Measurements from ENCODE around the gene NSUN3. TPM values are rescaled to one million over a fixed set of nuclear protein-coding genes. Genes with fewer than 3 reads are reported as not detected.

Gene NSUN3
- total and polyA plus RNA-seq, 10 of the 15 experiments (the other 5 are each of a cell fraction or from before 2014, with no cell fraction given): 9.1 to 20.3 (median 11.7) TPM

DNA sequence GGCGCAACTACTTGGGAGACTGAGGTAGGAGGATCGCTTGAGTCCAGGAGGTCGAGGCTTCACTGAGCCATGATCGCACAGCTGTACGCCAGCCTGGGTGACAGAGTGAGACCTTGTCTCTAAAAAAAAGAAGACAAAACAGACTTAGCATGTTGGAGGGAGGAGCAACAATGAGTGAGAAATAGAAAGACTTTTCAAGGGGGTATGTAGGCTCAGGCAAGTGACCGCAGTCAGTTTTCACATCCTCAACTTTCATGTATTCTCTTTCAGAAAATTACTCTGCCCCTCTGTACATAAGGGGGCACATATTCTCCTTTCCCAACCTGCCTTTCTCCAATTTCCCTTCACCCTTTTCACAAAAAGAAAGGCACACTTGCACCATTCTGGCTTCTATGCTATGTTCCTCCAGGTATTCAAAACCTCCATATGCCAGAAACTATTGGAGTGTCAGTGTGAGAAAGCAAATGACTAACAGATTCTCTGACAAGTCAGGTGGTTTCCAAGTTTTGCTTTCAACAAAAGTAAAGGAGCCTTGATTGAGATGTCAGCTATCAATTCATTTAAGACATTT is 7.6 kb downstream of the NSUN3 start (continued):
- TF ChIP-seq, protein P1, sequence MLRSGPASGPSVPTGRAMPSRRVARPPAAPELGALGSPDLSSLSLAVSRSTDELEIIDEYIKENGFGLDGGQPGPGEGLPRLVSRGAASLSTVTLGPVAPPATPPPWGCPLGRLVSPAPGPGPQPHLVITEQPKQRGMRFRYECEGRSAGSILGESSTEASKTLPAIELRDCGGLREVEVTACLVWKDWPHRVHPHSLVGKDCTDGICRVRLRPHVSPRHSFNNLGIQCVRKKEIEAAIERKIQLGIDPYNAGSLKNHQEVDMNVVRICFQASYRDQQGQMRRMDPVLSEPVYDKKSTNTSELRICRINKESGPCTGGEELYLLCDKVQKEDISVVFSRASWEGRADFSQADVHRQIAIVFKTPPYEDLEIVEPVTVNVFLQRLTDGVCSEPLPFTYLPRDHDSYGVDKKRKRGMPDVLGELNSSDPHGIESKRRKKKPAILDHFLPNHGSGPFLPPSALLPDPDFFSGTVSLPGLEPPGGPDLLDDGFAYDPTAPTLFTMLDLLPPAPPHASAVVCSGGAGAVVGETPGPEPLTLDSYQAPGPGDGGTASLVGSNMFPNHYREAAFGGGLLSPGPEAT (IDR thresholded peaks at IDR 0.05; ENCODE audit: low read depth): peak; percentile 94
- TF ChIP-seq PAX8 (IDR thresholded peaks at IDR 0.05) (no peak), SIX5 (IDR thresholded peaks at IDR 0.05; ENCODE audit: low read depth, low read length, severe bottlenecking) (no peak), ETV6 (conservative IDR thresholded peaks at IDR 0.05 in 1 of 2, IDR thresholded peaks at IDR 0.05 in 1 of 2; ENCODE audit: borderline replicate concordance in 1 of 2, low read depth in 1 of 2) (no peak), CREB1 (IDR thresholded peaks at IDR 0.05; ENCODE audit: low read depth) (no peak), CBX5 (IDR thresholded peaks at IDR 0.05; ENCODE audit: low read depth) (no peak), BACH1 (IDR thresholded peaks at IDR 0.05; ENCODE audit: borderline replicate concordance) (no peak), TCF3 (IDR thresholded peaks at IDR 0.05; ENCODE audit: borderline replicate concordance, insufficient read depth, low read depth, low read length) (no peak), CREM (IDR thresholded peaks at IDR 0.05; ENCODE audit: low read depth) (no peak; the same call in 1 of the 2 replicates), RAD21 (IDR thresholded peaks at IDR 0.05; ENCODE audit: insufficient read depth, low read depth, low read length) (no peak), RUNX3 (IDR thresholded peaks at IDR 0.05; ENCODE audit: low read length) (peak; percentile 94), CHD2 (IDR thresholded peaks at IDR 0.05; ENCODE audit: borderline replicate concordance, low read depth, low read length) (no peak), SMARCA5 (IDR thresholded peaks at IDR 0.05) (0 out of 2 replicates have a peak, but pooled peaks have one; percentile 22), SREBF2 (IDR thresholded peaks at IDR 0.05; ENCODE audit: low read length) (no peak), WRNIP1 (IDR thresholded peaks at IDR 0.05; ENCODE audit: borderline replicate concordance, low read depth, low read length) (no peak)
- TF ChIP-seq, protein P2, sequence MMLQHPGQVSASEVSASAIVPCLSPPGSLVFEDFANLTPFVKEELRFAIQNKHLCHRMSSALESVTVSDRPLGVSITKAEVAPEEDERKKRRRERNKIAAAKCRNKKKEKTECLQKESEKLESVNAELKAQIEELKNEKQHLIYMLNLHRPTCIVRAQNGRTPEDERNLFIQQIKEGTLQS (IDR thresholded peaks at IDR 0.05; ENCODE audit: borderline replicate concordance, extremely low read depth, low read depth, low read length): no peak
- TF ChIP-seq, protein P3, sequence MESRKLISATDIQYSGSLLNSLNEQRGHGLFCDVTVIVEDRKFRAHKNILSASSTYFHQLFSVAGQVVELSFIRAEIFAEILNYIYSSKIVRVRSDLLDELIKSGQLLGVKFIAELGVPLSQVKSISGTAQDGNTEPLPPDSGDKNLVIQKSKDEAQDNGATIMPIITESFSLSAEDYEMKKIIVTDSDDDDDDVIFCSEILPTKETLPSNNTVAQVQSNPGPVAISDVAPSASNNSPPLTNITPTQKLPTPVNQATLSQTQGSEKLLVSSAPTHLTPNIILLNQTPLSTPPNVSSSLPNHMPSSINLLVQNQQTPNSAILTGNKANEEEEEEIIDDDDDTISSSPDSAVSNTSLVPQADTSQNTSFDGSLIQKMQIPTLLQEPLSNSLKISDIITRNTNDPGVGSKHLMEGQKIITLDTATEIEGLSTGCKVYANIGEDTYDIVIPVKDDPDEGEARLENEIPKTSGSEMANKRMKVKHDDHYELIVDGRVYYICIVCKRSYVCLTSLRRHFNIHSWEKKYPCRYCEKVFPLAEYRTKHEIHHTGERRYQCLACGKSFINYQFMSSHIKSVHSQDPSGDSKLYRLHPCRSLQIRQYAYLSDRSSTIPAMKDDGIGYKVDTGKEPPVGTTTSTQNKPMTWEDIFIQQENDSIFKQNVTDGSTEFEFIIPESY (IDR thresholded peaks at IDR 0.05): no peak
- TF ChIP-seq, protein P4, sequence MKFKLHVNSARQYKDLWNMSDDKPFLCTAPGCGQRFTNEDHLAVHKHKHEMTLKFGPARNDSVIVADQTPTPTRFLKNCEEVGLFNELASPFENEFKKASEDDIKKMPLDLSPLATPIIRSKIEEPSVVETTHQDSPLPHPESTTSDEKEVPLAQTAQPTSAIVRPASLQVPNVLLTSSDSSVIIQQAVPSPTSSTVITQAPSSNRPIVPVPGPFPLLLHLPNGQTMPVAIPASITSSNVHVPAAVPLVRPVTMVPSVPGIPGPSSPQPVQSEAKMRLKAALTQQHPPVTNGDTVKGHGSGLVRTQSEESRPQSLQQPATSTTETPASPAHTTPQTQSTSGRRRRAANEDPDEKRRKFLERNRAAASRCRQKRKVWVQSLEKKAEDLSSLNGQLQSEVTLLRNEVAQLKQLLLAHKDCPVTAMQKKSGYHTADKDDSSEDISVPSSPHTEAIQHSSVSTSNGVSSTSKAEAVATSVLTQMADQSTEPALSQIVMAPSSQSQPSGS (IDR thresholded peaks at IDR 0.05; ENCODE audit: low read length): peak; percentile 61
- TF ChIP-seq, protein P5, sequence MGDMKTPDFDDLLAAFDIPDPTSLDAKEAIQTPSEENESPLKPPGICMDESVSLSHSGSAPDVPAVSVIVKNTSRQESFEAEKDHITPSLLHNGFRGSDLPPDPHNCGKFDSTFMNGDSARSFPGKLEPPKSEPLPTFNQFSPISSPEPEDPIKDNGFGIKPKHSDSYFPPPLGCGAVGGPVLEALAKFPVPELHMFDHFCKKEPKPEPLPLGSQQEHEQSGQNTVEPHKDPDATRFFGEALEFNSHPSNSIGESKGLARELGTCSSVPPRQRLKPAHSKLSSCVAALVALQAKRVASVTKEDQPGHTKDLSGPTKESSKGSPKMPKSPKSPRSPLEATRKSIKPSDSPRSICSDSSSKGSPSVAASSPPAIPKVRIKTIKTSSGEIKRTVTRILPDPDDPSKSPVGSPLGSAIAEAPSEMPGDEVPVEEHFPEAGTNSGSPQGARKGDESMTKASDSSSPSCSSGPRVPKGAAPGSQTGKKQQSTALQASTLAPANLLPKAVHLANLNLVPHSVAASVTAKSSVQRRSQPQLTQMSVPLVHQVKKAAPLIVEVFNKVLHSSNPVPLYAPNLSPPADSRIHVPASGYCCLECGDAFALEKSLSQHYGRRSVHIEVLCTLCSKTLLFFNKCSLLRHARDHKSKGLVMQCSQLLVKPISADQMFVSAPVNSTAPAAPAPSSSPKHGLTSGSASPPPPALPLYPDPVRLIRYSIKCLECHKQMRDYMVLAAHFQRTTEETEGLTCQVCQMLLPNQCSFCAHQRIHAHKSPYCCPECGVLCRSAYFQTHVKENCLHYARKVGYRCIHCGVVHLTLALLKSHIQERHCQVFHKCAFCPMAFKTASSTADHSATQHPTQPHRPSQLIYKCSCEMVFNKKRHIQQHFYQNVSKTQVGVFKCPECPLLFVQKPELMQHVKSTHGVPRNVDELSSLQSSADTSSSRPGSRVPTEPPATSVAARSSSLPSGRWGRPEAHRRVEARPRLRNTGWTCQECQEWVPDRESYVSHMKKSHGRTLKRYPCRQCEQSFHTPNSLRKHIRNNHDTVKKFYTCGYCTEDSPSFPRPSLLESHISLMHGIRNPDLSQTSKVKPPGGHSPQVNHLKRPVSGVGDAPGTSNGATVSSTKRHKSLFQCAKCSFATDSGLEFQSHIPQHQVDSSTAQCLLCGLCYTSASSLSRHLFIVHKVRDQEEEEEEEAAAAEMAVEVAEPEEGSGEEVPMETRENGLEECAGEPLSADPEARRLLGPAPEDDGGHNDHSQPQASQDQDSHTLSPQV (IDR thresholded peaks at IDR 0.05): no peak
